ENCODE results near the gene PGAP6. TPM values are rescaled to one million over a fixed set of nuclear protein-coding genes. Genes with fewer than 3 reads are reported as not detected.

Gene PGAP6
- total and polyA plus RNA-seq, 2 of the 13 experiments (the other 11 are each of a cell fraction or from before 2014, with no cell fraction given) = 52.7 to 136 TPM

DNA sequence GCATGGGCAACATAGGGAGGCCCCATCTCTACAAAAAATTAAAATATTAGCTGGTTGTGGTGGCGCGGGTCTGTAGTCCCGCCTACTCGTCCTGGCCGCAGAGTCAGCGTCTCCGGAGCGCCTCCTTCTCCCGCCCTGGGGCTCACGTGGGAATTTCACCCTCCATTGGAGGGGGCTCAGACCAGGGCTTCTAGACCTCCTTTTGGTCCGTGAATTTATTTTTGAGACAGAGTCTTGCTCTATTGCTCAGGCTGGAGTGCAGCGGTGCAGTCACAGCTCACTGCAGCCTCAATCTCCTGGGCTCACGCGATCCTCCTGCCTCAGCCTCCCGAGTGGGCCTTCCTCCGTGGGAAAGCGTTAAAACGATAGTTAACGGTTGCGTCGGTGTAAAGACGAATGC is 14.8 kb upstream of the PGAP6 start (continued):
- TF ChIP-seq, protein P1, sequence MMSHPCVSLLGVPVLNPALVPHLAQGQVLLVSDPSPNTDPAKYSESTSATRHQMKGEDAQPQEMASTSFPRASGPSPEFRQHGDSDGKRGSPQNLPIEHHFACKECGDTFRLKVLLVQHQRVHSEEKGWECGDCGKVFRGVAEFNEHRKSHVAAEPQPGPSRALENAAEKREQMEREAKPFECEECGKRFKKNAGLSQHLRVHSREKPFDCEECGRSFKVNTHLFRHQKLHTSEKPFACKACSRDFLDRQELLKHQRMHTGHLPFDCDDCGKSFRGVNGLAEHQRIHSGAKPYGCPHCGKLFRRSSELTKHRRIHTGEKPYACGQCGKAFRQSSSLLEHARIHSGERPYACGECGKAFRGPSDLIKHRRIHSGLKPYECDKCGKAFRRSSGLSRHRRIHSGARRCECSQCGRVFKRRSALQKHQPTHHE (CRISPR knock-in tag; IDR thresholded peaks at IDR 0.05; ENCODE audit: borderline replicate concordance) = no peak
- TF ChIP-seq ZNF326 (CRISPR knock-in tag; IDR thresholded peaks at IDR 0.05; ENCODE audit: borderline replicate concordance) (no peak), TBX2 (CRISPR knock-in tag; IDR thresholded peaks at IDR 0.05; ENCODE audit: borderline replicate concordance) (no peak; the same call in 1 of the 2 replicates), SP1 (IDR thresholded peaks at IDR 0.05) (no peak), SP1 (CRISPR knock-in tag; IDR thresholded peaks at IDR 0.05) (peak; percentile 34; the same call in 1 of the 2 replicates), KAT8 (CRISPR knock-in tag; IDR thresholded peaks at IDR 0.05) (no peak), KAT7 (CRISPR knock-in tag; IDR thresholded peaks at IDR 0.05; ENCODE audit: borderline replicate concordance) (peak; percentile 49; the same call in 1 of the 2 replicates), SIN3B (IDR thresholded peaks at IDR 0.05; ENCODE audit: low read length) (no peak), POLR2AphosphoS5 (IDR thresholded peaks at IDR 0.05; ENCODE audit: low read depth, low read length) (peak; percentile 47), ZNF496 (CRISPR knock-in tag; IDR thresholded peaks at IDR 0.05; ENCODE audit: insufficient replicate concordance) (no peak), TGIF2 (CRISPR knock-in tag; IDR thresholded peaks at IDR 0.05) (no peak), ZNF468 (CRISPR knock-in tag; IDR thresholded peaks at IDR 0.05) (0 out of 2 replicates have a peak, but pooled peaks have one; percentile 4), MBNL3 (CRISPR knock-in tag; conservative IDR thresholded peaks at IDR 0.05) (no peak), ZBTB21 (CRISPR knock-in tag; IDR thresholded peaks at IDR 0.05) (no peak)
- TF ChIP-seq, protein P2, sequence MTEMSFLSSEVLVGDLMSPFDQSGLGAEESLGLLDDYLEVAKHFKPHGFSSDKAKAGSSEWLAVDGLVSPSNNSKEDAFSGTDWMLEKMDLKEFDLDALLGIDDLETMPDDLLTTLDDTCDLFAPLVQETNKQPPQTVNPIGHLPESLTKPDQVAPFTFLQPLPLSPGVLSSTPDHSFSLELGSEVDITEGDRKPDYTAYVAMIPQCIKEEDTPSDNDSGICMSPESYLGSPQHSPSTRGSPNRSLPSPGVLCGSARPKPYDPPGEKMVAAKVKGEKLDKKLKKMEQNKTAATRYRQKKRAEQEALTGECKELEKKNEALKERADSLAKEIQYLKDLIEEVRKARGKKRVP (CRISPR knock-in tag; IDR thresholded peaks at IDR 0.05) = no peak
- TF ChIP-seq, protein P3, sequence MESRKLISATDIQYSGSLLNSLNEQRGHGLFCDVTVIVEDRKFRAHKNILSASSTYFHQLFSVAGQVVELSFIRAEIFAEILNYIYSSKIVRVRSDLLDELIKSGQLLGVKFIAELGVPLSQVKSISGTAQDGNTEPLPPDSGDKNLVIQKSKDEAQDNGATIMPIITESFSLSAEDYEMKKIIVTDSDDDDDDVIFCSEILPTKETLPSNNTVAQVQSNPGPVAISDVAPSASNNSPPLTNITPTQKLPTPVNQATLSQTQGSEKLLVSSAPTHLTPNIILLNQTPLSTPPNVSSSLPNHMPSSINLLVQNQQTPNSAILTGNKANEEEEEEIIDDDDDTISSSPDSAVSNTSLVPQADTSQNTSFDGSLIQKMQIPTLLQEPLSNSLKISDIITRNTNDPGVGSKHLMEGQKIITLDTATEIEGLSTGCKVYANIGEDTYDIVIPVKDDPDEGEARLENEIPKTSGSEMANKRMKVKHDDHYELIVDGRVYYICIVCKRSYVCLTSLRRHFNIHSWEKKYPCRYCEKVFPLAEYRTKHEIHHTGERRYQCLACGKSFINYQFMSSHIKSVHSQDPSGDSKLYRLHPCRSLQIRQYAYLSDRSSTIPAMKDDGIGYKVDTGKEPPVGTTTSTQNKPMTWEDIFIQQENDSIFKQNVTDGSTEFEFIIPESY (CRISPR knock-in tag; IDR thresholded peaks at IDR 0.05) = no peak
- TF ChIP-seq, protein P4, sequence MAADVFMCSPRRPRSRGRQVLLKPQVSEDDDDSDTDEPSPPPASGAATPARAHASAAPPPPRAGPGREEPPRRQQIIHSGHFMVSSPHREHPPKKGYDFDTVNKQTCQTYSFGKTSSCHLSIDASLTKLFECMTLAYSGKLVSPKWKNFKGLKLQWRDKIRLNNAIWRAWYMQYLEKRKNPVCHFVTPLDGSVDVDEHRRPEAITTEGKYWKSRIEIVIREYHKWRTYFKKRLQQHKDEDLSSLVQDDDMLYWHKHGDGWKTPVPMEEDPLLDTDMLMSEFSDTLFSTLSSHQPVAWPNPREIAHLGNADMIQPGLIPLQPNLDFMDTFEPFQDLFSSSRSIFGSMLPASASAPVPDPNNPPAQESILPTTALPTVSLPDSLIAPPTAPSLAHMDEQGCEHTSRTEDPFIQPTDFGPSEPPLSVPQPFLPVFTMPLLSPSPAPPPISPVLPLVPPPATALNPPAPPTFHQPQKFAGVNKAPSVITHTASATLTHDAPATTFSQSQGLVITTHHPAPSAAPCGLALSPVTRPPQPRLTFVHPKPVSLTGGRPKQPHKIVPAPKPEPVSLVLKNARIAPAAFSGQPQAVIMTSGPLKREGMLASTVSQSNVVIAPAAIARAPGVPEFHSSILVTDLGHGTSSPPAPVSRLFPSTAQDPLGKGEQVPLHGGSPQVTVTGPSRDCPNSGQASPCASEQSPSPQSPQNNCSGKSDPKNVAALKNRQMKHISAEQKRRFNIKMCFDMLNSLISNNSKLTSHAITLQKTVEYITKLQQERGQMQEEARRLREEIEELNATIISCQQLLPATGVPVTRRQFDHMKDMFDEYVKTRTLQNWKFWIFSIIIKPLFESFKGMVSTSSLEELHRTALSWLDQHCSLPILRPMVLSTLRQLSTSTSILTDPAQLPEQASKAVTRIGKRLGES (CRISPR knock-in tag; IDR thresholded peaks at IDR 0.05; ENCODE audit: borderline replicate concordance) = no peak
- TF ChIP-seq, protein P5, sequence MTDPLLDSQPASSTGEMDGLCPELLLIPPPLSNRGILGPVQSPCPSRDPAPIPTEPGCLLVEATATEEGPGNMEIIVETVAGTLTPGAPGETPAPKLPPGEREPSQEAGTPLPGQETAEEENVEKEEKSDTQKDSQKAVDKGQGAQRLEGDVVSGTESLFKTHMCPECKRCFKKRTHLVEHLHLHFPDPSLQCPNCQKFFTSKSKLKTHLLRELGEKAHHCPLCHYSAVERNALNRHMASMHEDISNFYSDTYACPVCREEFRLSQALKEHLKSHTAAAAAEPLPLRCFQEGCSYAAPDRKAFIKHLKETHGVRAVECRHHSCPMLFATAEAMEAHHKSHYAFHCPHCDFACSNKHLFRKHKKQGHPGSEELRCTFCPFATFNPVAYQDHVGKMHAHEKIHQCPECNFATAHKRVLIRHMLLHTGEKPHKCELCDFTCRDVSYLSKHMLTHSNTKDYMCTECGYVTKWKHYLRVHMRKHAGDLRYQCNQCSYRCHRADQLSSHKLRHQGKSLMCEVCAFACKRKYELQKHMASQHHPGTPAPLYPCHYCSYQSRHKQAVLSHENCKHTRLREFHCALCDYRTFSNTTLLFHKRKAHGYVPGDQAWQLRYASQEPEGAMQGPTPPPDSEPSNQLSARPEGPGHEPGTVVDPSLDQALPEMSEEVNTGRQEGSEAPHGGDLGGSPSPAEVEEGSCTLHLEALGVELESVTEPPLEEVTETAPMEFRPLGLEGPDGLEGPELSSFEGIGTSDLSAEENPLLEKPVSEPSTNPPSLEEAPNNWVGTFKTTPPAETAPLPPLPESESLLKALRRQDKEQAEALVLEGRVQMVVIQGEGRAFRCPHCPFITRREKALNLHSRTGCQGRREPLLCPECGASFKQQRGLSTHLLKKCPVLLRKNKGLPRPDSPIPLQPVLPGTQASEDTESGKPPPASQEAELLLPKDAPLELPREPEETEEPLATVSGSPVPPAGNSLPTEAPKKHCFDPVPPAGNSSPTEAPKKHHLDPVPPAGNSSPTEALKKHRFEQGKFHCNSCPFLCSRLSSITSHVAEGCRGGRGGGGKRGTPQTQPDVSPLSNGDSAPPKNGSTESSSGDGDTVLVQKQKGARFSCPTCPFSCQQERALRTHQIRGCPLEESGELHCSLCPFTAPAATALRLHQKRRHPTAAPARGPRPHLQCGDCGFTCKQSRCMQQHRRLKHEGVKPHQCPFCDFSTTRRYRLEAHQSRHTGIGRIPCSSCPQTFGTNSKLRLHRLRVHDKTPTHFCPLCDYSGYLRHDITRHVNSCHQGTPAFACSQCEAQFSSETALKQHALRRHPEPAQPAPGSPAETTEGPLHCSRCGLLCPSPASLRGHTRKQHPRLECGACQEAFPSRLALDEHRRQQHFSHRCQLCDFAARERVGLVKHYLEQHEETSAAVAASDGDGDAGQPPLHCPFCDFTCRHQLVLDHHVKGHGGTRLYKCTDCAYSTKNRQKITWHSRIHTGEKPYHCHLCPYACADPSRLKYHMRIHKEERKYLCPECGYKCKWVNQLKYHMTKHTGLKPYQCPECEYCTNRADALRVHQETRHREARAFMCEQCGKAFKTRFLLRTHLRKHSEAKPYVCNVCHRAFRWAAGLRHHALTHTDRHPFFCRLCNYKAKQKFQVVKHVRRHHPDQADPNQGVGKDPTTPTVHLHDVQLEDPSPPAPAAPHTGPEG (CRISPR knock-in tag; IDR thresholded peaks at IDR 0.05) = 0 out of 2 replicates have a peak, but pooled peaks have one; percentile 29
